Tongue (tissue), 2 donors: ENCODE data around the gene CELA3B. TPM values are rescaled to one million over a fixed set of nuclear protein-coding genes. Genes with fewer than 3 reads are reported as not detected.
"Not testable (repeated sequence)": the region's sequence is repeated elsewhere in the genome, so short reads cannot be mapped to it uniquely, and the experiment has no call there.

Source experiments
- DNase-seq: peaks from one replicate; pipeline ENCODE4 v3.0.0-alpha.2; 2015
- total RNA-seq: library from RNA; depleted of rRNA; stranded (reverse); fragments of >200 nt; gene quantifications from one replicate; pipeline ENCODE4 v1.2.3, GENCODE V29; 2014

Gene CELA3B
- total RNA-seq, result not detected

GRCh38 chr1:21976703-21977239 is at the start of gene CELA3B:
CELA3B (plus strand) TSS chr1:21977022; CDS start chr1:21977040, 18 bp downstream.
- DNase-seq, result not testable (repeated sequence)

GRCh38 chr1:21927533-21928237 is 49.1 kb upstream of the CELA3B start:
- DNase-seq, result peak; percentile 72

- no peak for DNase-seq
These were observed 46.7 kb upstream of the CELA3B start for GRCh38 chr1:21930080-21930571.

GRCh38 chr1:21930629-21931170 is 46.1 kb upstream of the CELA3B start:
- no peak for DNase-seq

- DNase-seq, result no peak
These were observed 45.4 kb upstream of the CELA3B start for GRCh38 chr1:21931171-21932093.

GRCh38 chr1:21932127-21932526 is 44.7 kb upstream of the CELA3B start:
- DNase-seq, result no peak

- DNase-seq, result peak; percentile 82
These were observed 43.2 kb upstream of the CELA3B start for GRCh38 chr1:21933397-21934248.

GRCh38 chr1:21935393-21935804 is 41.4 kb upstream of the CELA3B start:
- no peak for DNase-seq

GRCh38 chr1:21935891-21936365 is 40.9 kb upstream of the CELA3B start:
- DNase-seq, result no peak

GRCh38 chr1:21936366-21937031 is 40.3 kb upstream of the CELA3B start:
- no peak for DNase-seq

GRCh38 chr1:21937034-21937371 is 39.8 kb upstream of the CELA3B start, which contains the start of gene HSPG2:
HSPG2 (minus strand) TSS chr1:21937310; CDS start chr1:21937217, 93 bp downstream.
- no peak for DNase-seq

GRCh38 chr1:21937372-21938121 is 39.3 kb upstream of the CELA3B start:
- peak; percentile 95 for DNase-seq

- DNase-seq, result no peak
These were observed 37.9 kb upstream of the CELA3B start for GRCh38 chr1:21938732-21939538.

GRCh38 chr1:21939650-21940374 is 37.0 kb upstream of the CELA3B start:
- peak; percentile 97 for DNase-seq

- DNase-seq, result no peak
These were observed 36.3 kb upstream of the CELA3B start for GRCh38 chr1:21940492-21940891.

GRCh38 chr1:21941370-21941769 is 35.5 kb upstream of the CELA3B start:
- no peak for DNase-seq

GRCh38 chr1:21942464-21942863 is 34.4 kb upstream of the CELA3B start:
- no peak for DNase-seq

- not testable (repeated sequence) for DNase-seq
These were observed 33.7 kb upstream of the CELA3B start for GRCh38 chr1:21942959-21943640.
